DOHH2 (cell line): ENCODE results near the gene TTC13.

Source experiments
- CTCF ChIP-seq: fragments of 200-600 bp; sonication (generic); IDR thresholded peaks from one replicate; pipeline ENCODE4 v1.5.1; 2014; ENCODE audit warnings: antibody characterized with exemption, mild to moderate bottlenecking, low read depth, low read length; ENCODE audit not compliant: poor library complexity, severe bottlenecking
- EZH2phosphoT487 ChIP-seq: fragments of 200-600 bp; sonication (generic); IDR thresholded peaks from 2 replicates; pipeline ENCODE4 v1.6.1; 2017; ENCODE audit warnings: borderline replicate concordance, mild to moderate bottlenecking, antibody characterized with exemption, low read length, moderate library complexity, mixed read lengths

GRCh38 chr1:230861970-230862595 is 116.6 kb downstream of the TTC13 start:
- TF ChIP-seq CTCF (no peak), EZH2phosphoT487 (no peak)
